Measurements from ENCODE around the gene REEP1.

- TF ChIP-seq CEBPB (IDR thresholded peaks at IDR 0.05) (no peak), MAX (IDR thresholded peaks at IDR 0.05) (no peak), EGR1 (IDR thresholded peaks at IDR 0.05) (no peak), NFIC (IDR thresholded peaks at IDR 0.05) (no peak), YY1 (IDR thresholded peaks at IDR 0.05; ENCODE audit: low read depth) (no peak), TAF1 (IDR thresholded peaks at IDR 0.05; ENCODE audit: low read depth) (no peak), EP300 (IDR thresholded peaks at IDR 0.05; ENCODE audit: borderline replicate concordance) (no peak), TCF12 (IDR thresholded peaks at IDR 0.05; ENCODE audit: low read depth) (no peak), ZBTB7A (IDR thresholded peaks at IDR 0.05; ENCODE audit: low read depth) (no peak), REST (IDR thresholded peaks at IDR 0.05; ENCODE audit: low read depth) (no peak), USF1 (IDR thresholded peaks at IDR 0.05) (no peak)
These were observed 53.0 kb downstream of the REEP1 start for GRCh38 chr2:86284401-86284841.
